Peyer's patch (tissue), 4 donors: Measurements from ENCODE around the gene NPHS2.

Experiments used
- POLR2A ChIP-seq, 2 donors: fragments of 450-650 bp; IDR thresholded peaks; one replicate each; pipeline ENCODE4 v1.5.1; 2017; ENCODE audit warnings: antibody characterized with exemption in 2 of 2, mild to moderate bottlenecking in 2 of 2, moderate library complexity in 2 of 2
- TF ChIP-seq, protein P1 (sequence below), 6 experiments: fragments of 450-650 bp in 4 of 6; fragments of 200-600 bp in 2 of 6; sonication (generic) in 1 of 6; IDR thresholded peaks; one replicate each; pipeline ENCODE4 v1.5.1; 2017 to 2019; ENCODE audit warnings: antibody characterized with exemption in 6 of 6, mild to moderate bottlenecking in 3 of 6, moderate library complexity in 1 of 6

DNA sequence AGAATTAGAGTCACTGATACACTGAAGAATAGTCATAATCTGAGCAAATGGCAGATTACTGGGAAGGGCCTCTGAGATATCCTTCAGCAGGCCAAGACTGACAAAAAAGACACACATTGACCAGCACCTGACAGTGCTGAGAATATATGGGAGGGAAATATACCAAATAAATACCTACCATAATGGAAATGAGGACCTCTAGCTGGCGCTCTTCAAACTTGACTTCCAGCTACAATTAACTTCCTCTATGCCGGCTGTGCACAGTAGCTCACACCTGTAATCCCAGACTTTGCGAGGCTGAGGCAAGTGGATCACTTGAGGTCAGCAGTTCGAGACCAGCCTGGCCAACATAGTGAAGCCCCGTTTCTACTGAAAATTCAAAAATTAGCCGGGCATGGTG is 69.5 kb downstream of the NPHS2 start:
- TF ChIP-seq POLR2A (IDR thresholded peaks at IDR 0.05) = no peak
- TF ChIP-seq, protein P1, sequence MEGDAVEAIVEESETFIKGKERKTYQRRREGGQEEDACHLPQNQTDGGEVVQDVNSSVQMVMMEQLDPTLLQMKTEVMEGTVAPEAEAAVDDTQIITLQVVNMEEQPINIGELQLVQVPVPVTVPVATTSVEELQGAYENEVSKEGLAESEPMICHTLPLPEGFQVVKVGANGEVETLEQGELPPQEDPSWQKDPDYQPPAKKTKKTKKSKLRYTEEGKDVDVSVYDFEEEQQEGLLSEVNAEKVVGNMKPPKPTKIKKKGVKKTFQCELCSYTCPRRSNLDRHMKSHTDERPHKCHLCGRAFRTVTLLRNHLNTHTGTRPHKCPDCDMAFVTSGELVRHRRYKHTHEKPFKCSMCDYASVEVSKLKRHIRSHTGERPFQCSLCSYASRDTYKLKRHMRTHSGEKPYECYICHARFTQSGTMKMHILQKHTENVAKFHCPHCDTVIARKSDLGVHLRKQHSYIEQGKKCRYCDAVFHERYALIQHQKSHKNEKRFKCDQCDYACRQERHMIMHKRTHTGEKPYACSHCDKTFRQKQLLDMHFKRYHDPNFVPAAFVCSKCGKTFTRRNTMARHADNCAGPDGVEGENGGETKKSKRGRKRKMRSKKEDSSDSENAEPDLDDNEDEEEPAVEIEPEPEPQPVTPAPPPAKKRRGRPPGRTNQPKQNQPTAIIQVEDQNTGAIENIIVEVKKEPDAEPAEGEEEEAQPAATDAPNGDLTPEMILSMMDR (IDR thresholded peaks at IDR 0.05) = no peak
